ENCODE results near the gene PRPH2. TPM values are rescaled to one million over a fixed set of nuclear protein-coding genes. Genes with fewer than 3 reads are reported as not detected.
"Not testable (repeated sequence)": the region's sequence is repeated elsewhere in the genome, so short reads cannot be mapped to it uniquely, and the experiment has no call there.

PRPH2 gene
- total RNA-seq, 1 experiment from 2014 or later, result not detected

- H3K4me3 ChIP-seq, result no peak overlapping the region
- no peak for DNase-seq
Observed at GRCh38 chr6:42690872-42691271, 31.5 kb downstream of the PRPH2 start.

GRCh38 chr6:42690151-42690702 lies 32.2 kb downstream of the PRPH2 start:
- H3K36me3 ChIP-seq, result peaks cover 4% of the 10 kb centered on the region
- H3K27me3 ChIP-seq, result no peaks in the 10 kb centered on the region
- H3K9me3 ChIP-seq, result no peaks in the 10 kb centered on the region
- no peak overlapping the region for H3K4me3 ChIP-seq
- no peak for DNase-seq

More at GRCh38 chr6:42690872-42691271, 31.5 kb downstream of the PRPH2 start:
- Histone ChIP-seq H3K36me3 (peaks cover 4% of the 10 kb centered on the region), H3K27me3 (no peaks in the 10 kb centered on the region), H3K9me3 (no peaks in the 10 kb centered on the region)

GRCh38 chr6:42689371-42689770 lies 33.0 kb downstream of the PRPH2 start:
- no peak overlapping the region for H3K4me3 ChIP-seq
- H3K36me3 ChIP-seq, result peaks cover 4% of the 10 kb centered on the region
- no peaks in the 10 kb centered on the region for H3K27me3 ChIP-seq
- DNase-seq, result no peak
- H3K9me3 ChIP-seq, result no peaks in the 10 kb centered on the region

GRCh38 chr6:42688281-42688680 lies 34.1 kb downstream of the PRPH2 start:
- no peak for DNase-seq
- H3K27me3 ChIP-seq, result no peaks in the 10 kb centered on the region
- H3K9me3 ChIP-seq, result no peaks in the 10 kb centered on the region
- H3K36me3 ChIP-seq, result peaks cover 8% of the 10 kb centered on the region
- no peak overlapping the region for H3K4me3 ChIP-seq

GRCh38 chr6:42679358-42679757 lies 43.0 kb downstream of the PRPH2 start:
- H3K4me3 ChIP-seq, result no peak overlapping the region
- DNase-seq, result no peak
- H3K36me3 ChIP-seq, result peaks cover 13% of the 10 kb centered on the region

GRCh38 chr6:42674780-42675179 lies 47.6 kb downstream of the PRPH2 start:
- peaks cover 11% of the 10 kb centered on the region for H3K36me3 ChIP-seq
- H3K4me3 ChIP-seq, result no peak overlapping the region
- DNase-seq, result no peak
- no peaks in the 10 kb centered on the region for H3K27me3 ChIP-seq
- no peaks in the 10 kb centered on the region for H3K9me3 ChIP-seq

More at GRCh38 chr6:42679358-42679757, 43.0 kb downstream of the PRPH2 start:
- Histone ChIP-seq H3K9me3 (no peaks in the 10 kb centered on the region), H3K27me3 (no peaks in the 10 kb centered on the region)

GRCh38 chr6:42674368-42674767 lies 48.0 kb downstream of the PRPH2 start:
- H3K4me3 ChIP-seq, H3K27me3 ChIP-seq, H3K9me3 ChIP-seq, DNase-seq: not testable (repeated sequence)
- H3K36me3 ChIP-seq, result peaks cover 11% of the 10 kb centered on the region

- no peak for DNase-seq
- Histone ChIP-seq H3K36me3 (peaks cover 12% of the 10 kb centered on the region), H3K27me3 (no peaks in the 10 kb centered on the region)
Observed at GRCh38 chr6:42664718-42665117, 57.7 kb downstream of the PRPH2 start.

GRCh38 chr6:42661540-42662153 lies 60.8 kb downstream of the PRPH2 start:
- Histone ChIP-seq H3K9me3 (no peaks in the 10 kb centered on the region), H3K4me3 (no peak overlapping the region), H3K36me3 (peaks cover 15% of the 10 kb centered on the region), H3K27me3 (no peaks in the 10 kb centered on the region)
- peak; percentile 17 for DNase-seq

More at GRCh38 chr6:42664718-42665117, 57.7 kb downstream of the PRPH2 start:
- Histone ChIP-seq H3K9me3 (no peaks in the 10 kb centered on the region), H3K4me3 (no peak overlapping the region)

- H3K36me3 ChIP-seq, result peaks cover 14% of the 10 kb centered on the region
- H3K4me3 ChIP-seq, result no peak overlapping the region
- H3K9me3 ChIP-seq, result no peaks in the 10 kb centered on the region
- DNase-seq, result no peak
- H3K27me3 ChIP-seq, result no peaks in the 10 kb centered on the region
Observed at GRCh38 chr6:42659806-42660205, 62.6 kb downstream of the PRPH2 start.

- peaks cover 2% of the 10 kb centered on the region for H3K36me3 ChIP-seq
- DNase-seq, result no peak
- no peaks in the 10 kb centered on the region for H3K27me3 ChIP-seq
- no peak overlapping the region for H3K4me3 ChIP-seq
- H3K9me3 ChIP-seq, result no peaks in the 10 kb centered on the region
Observed at GRCh38 chr6:42653851-42654250, 68.5 kb downstream of the PRPH2 start.

GRCh38 chr6:42652024-42652746 lies 70.2 kb downstream of the PRPH2 start:
- Histone ChIP-seq H3K36me3 (no peaks in the 10 kb centered on the region; the same call in 1 of the 2 replicates), H3K4me3 (no peak overlapping the region)

More at GRCh38 chr6:42652024-42652746, 70.2 kb downstream of the PRPH2 start:
- Histone ChIP-seq H3K9me3 (no peaks in the 10 kb centered on the region), H3K27me3 (no peaks in the 10 kb centered on the region)
- no peak for DNase-seq

Other genes with a start within 250 kb of the PRPH2 start
- gene UBR2, start 158.6 kb downstream of the PRPH2 start, total RNA-seq (2014; rRNA removed; shearing (Covaris generic); ENCODE audit: low replicate concordance), result 8.8 and 13.9 TPM in 2 replicates
- 29.2 and 37.5 TPM in 2 replicates for gene TBCC, start 23.5 kb upstream of the PRPH2 start, total RNA-seq (2014; rRNA removed; shearing (Covaris generic); ENCODE audit: low replicate concordance)
- gene BICRAL, start 59.5 kb upstream of the PRPH2 start, total RNA-seq (2014; rRNA removed; shearing (Covaris generic); ENCODE audit: low replicate concordance), result 0.40 and 2.3 TPM in 2 replicates
- gene RPL7L1, start 157.0 kb upstream of the PRPH2 start, total RNA-seq (2014; rRNA removed; shearing (Covaris generic); ENCODE audit: low replicate concordance), result 73.0 and 90.1 TPM in 2 replicates
- gene PTCRA, start 193.5 kb upstream of the PRPH2 start, total RNA-seq (2014; rRNA removed; shearing (Covaris generic); ENCODE audit: low replicate concordance), result not detected in 2 replicates
- gene CNPY3, start 206.9 kb upstream of the PRPH2 start, total RNA-seq (2014; rRNA removed; shearing (Covaris generic); ENCODE audit: low replicate concordance), result 25.2 and 27.2 TPM in 2 replicates
- gene GNMT, start 238.2 kb upstream of the PRPH2 start, total RNA-seq (2014; rRNA removed; shearing (Covaris generic); ENCODE audit: low replicate concordance), result not detected in 2 replicates